ENCODE measurements around the gene B4GALNT2.
"Not testable (repeated sequence)": the region's sequence is repeated elsewhere in the genome, so short reads cannot be mapped to it uniquely, and the experiment has no call there.

B4GALNT2 gene
- total RNA-seq, result 0 to 0.19 (median 0) reads per million in 18 experiments

GRCh38 chr17:49132699-49133364 is at the start of gene B4GALNT2:
Gene B4GALNT2 (plus strand): TSS chr17:49132769. CDS start chr17:49132793, 24 bp downstream.
- no peak for DNase-seq

- DNase-seq, result not testable (repeated sequence)
These were observed 47.5 kb upstream of the B4GALNT2 start for GRCh38 chr17:49085046-49085445.

GRCh38 chr17:49085565-49086315 is 46.8 kb upstream of the B4GALNT2 start:
- no peak for DNase-seq

GRCh38 chr17:49086316-49086605 is 46.3 kb upstream of the B4GALNT2 start:
- no peak for DNase-seq

GRCh38 chr17:49086649-49087048 is 45.9 kb upstream of the B4GALNT2 start:
- no peak for DNase-seq

GRCh38 chr17:49089094-49089493 is 43.5 kb upstream of the B4GALNT2 start:
- no peak for DNase-seq

GRCh38 chr17:49090878-49091594 is 41.5 kb upstream of the B4GALNT2 start:
- DNase-seq, result no peak

GRCh38 chr17:49093131-49093530 is 39.4 kb upstream of the B4GALNT2 start:
- DNase-seq, result no peak

GRCh38 chr17:49100601-49101000 is 32.0 kb upstream of the B4GALNT2 start:
- DNase-seq, result no peak

- DNase-seq, result no peak
These were observed 31.5 kb upstream of the B4GALNT2 start for GRCh38 chr17:49101054-49101534.

GRCh38 chr17:49103360-49103759 is 29.2 kb upstream of the B4GALNT2 start:
- DNase-seq, result not testable (repeated sequence)

- DNase-seq, result no peak
These were observed 28.0 kb upstream of the B4GALNT2 start for GRCh38 chr17:49104511-49105074.

GRCh38 chr17:49106321-49107210 is 26.0 kb upstream of the B4GALNT2 start:
- DNase-seq, result no peak

GRCh38 chr17:49107211-49107557 is 25.4 kb upstream of the B4GALNT2 start:
- DNase-seq, result no peak

- DNase-seq, result no peak
These were observed 24.3 kb upstream of the B4GALNT2 start for GRCh38 chr17:49108318-49108717.

GRCh38 chr17:49110509-49110908 is 22.1 kb upstream of the B4GALNT2 start:
- DNase-seq, result no peak

- DNase-seq, result no peak
These were observed 20.6 kb upstream of the B4GALNT2 start for GRCh38 chr17:49111934-49112333.

- DNase-seq, result no peak
These were observed 19.6 kb upstream of the B4GALNT2 start for GRCh38 chr17:49112936-49113335.

- DNase-seq, result no peak
These were observed 17.9 kb upstream of the B4GALNT2 start for GRCh38 chr17:49114703-49115102.

GRCh38 chr17:49117587-49118230 is 14.9 kb upstream of the B4GALNT2 start:
- no peak for DNase-seq

- no peak for DNase-seq
These were observed 12.4 kb upstream of the B4GALNT2 start for GRCh38 chr17:49120166-49120565.
